Esophagus squamous epithelium (tissue), 4 donors: ENCODE results near the gene POU2F2.

Experiments
- POLR2A ChIP-seq, 4 donors: fragments of 450-650 bp; IDR thresholded peaks; one replicate each; pipeline ENCODE4 v1.6.1; 2017; ENCODE audit warnings: antibody characterized with exemption in 4 of 4, mild to moderate bottlenecking in 4 of 4, moderate library complexity in 3 of 4
- TF ChIP-seq, protein P1 (sequence below), 6 experiments: fragments of 450-650 bp in 4 of 6; fragments of 200-600 bp in 2 of 6; sonication (generic) in 2 of 6; IDR thresholded peaks; one replicate each; pipeline ENCODE4 v1.5.1; 2016 to 2019; ENCODE audit warnings: antibody characterized with exemption in 6 of 6, mild to moderate bottlenecking in 4 of 6, moderate library complexity in 4 of 6

GRCh38 chr19:42168206-42168605, 36.0 kb upstream of the POU2F2 start:
- TF ChIP-seq, protein P1, sequence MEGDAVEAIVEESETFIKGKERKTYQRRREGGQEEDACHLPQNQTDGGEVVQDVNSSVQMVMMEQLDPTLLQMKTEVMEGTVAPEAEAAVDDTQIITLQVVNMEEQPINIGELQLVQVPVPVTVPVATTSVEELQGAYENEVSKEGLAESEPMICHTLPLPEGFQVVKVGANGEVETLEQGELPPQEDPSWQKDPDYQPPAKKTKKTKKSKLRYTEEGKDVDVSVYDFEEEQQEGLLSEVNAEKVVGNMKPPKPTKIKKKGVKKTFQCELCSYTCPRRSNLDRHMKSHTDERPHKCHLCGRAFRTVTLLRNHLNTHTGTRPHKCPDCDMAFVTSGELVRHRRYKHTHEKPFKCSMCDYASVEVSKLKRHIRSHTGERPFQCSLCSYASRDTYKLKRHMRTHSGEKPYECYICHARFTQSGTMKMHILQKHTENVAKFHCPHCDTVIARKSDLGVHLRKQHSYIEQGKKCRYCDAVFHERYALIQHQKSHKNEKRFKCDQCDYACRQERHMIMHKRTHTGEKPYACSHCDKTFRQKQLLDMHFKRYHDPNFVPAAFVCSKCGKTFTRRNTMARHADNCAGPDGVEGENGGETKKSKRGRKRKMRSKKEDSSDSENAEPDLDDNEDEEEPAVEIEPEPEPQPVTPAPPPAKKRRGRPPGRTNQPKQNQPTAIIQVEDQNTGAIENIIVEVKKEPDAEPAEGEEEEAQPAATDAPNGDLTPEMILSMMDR (IDR thresholded peaks at IDR 0.05) = no peak
- no peak for TF ChIP-seq POLR2A (IDR thresholded peaks at IDR 0.05)
